Measurements from ENCODE around the gene ANKS1A. TPM values are rescaled to one million over a fixed set of nuclear protein-coding genes. Genes with fewer than 3 reads are reported as not detected.
A peak's percentile ranks its signal among the peaks of the same experiment; 100 is the strongest.
"Not testable (repeated sequence)": the region's sequence is repeated elsewhere in the genome, so short reads cannot be mapped to it uniquely, and the experiment has no call there.

Gene ANKS1A
- total RNA-seq, 1 experiment from 2014 or later = 14.4 TPM

GRCh38 chr6:34885837-34886236 lies 3.2 kb upstream of the ANKS1A start:
- DNase-seq (ENCODE audit: low read depth, low spot score); H3K27me3 ChIP-seq (ENCODE audit: control insufficient read depth, insufficient read depth, low read length); BruUV-seq (replicated peaks); H3K9me3 ChIP-seq (ENCODE audit: control insufficient read depth, insufficient read depth, low read depth, low read length); intact Hi-C loops (cut with micrococcal nuclease; ENCODE audit: unreplicated experiment); H3K4me3 ChIP-seq (ENCODE audit: low read depth in 2 of 2, low read length in 2 of 2); in situ Hi-C loops (cut with HindIII; ENCODE audit: low pct_unique_long_range_greater_than_20kb, low sequenced_read_pairs); H3K27ac ChIP-seq (ENCODE audit: low read length); CTCF ChIA-PET; H3K4me1 ChIP-seq (ENCODE audit: control insufficient read depth, insufficient read depth, low read length); ATAC-seq: not testable (repeated sequence)
- peaks cover 14% of the 10 kb centered on the region for H3K36me3 ChIP-seq (ENCODE audit: control insufficient read depth, insufficient read depth, low read length)
- POLR2A ChIA-PET = interaction anchor here (0.7 kb wide), 1 partner anchor 21 kb away, joined by 6 read pairs; no protein-coding TSS in a partner anchor

- BruUV-seq (replicated peaks) = TSS peak; percentile 88
- TF ChIP-seq POLR2AphosphoS5 (IDR thresholded peaks at IDR 0.05; ENCODE audit: low read depth, low read length) = peak; percentile 91
- TF ChIP-seq SIN3A (IDR thresholded peaks at IDR 0.05; ENCODE audit: borderline replicate concordance, insufficient read depth, low read depth, low read length) = peak; percentile 88; the same call in 1 of the 2 replicates
- no peak for TF ChIP-seq CTCF (IDR thresholded peaks at IDR 0.05)
- H3K36me3 ChIP-seq (ENCODE audit: control insufficient read depth, insufficient read depth, low read length) = peaks cover 7% of the 10 kb centered on the region; the same call in 1 of the 2 replicates
- no peaks in the 10 kb centered on the region for H3K9me3 ChIP-seq (ENCODE audit: control insufficient read depth, insufficient read depth, low read depth, low read length)
- H3K4me1 ChIP-seq (ENCODE audit: control insufficient read depth, insufficient read depth, low read length) = peaks cover 8% of the 10 kb centered on the region
- peak within 1 kb of the TSS; percentile 95 to 99 for H3K4me3 ChIP-seq (ENCODE audit: low read depth in 2 of 2, low read length in 2 of 2)
- intact Hi-C loops (cut with micrococcal nuclease; ENCODE audit: unreplicated experiment) (no loop called here), in situ Hi-C loops (cut with HindIII; ENCODE audit: low pct_unique_long_range_greater_than_20kb, low sequenced_read_pairs) (no loop called here)
- ChIA-PET CTCF (no interaction called here), POLR2A (interaction anchor here (0.6 to 0.9 kb wide), 2 partner anchors 9 to 371 kb away, joined by 3 read pairs; no protein-coding TSS in a partner anchor)
- H3K27ac ChIP-seq (ENCODE audit: low read length) = peak within 1 kb of the TSS; percentile 97
- DNase-seq (ENCODE audit: low read depth, low spot score) (peak; percentile 81), ATAC-seq (peak; percentile 95)
- H3K27me3 ChIP-seq (ENCODE audit: control insufficient read depth, insufficient read depth, low read length) = no peaks in the 10 kb centered on the region
Measured at GRCh38 chr6:34887753-34888513, 1.1 kb upstream of the ANKS1A start, which contains the start of gene TAF11. TAF11 (minus strand) TSS chr6:34888042; CDS start chr6:34887957, 85 bp downstream.

- intact Hi-C loops (cut with micrococcal nuclease; ENCODE audit: unreplicated experiment) (no loop called here), in situ Hi-C loops (cut with HindIII; ENCODE audit: low pct_unique_long_range_greater_than_20kb, low sequenced_read_pairs) (no loop called here)
- Histone ChIP-seq H3K4me1 (ENCODE audit: control insufficient read depth, insufficient read depth, low read length) (peaks cover 8% of the 10 kb centered on the region), H3K27ac (ENCODE audit: low read length) (peak overlapping the region; percentile 97), H3K27me3 (ENCODE audit: control insufficient read depth, insufficient read depth, low read length) (no peaks in the 10 kb centered on the region), H3K9me3 (ENCODE audit: control insufficient read depth, insufficient read depth, low read depth, low read length) (no peaks in the 10 kb centered on the region), H3K36me3 (ENCODE audit: control insufficient read depth, insufficient read depth, low read length) (peaks cover 5% of the 10 kb centered on the region; the same call in 1 of the 2 replicates), H3K4me3 (ENCODE audit: low read depth in 2 of 2, low read length in 2 of 2) (peak overlapping the region; percentile 95 to 99)
- no peak for TF ChIP-seq SIN3A (IDR thresholded peaks at IDR 0.05; ENCODE audit: borderline replicate concordance, insufficient read depth, low read depth, low read length)
- no peak for TF ChIP-seq REST (IDR thresholded peaks at IDR 0.05; ENCODE audit: insufficient read depth in 1 of 2, low read depth in 2 of 2, low read length in 1 of 2)
- no peak for TF ChIP-seq CTCF (IDR thresholded peaks at IDR 0.05)
- TF ChIP-seq POLR2AphosphoS5 (IDR thresholded peaks at IDR 0.05; ENCODE audit: low read depth, low read length) = no peak
- TF ChIP-seq TCF7L2 (IDR thresholded peaks at IDR 0.05; ENCODE audit: low read depth, low read length) = no peak
- no TSS peak for BruUV-seq (replicated peaks)
- DNase-seq (ENCODE audit: low read depth, low spot score) (no peak), ATAC-seq (no peak)
- ChIA-PET POLR2A (interaction anchor here (0.6 to 0.9 kb wide), 6 partner anchors 8 to 370 kb away, joined by 3 to 5 read pairs (median 3); no protein-coding TSS in a partner anchor), CTCF (interaction anchor here (0.7 kb wide), 1 partner anchor 10 kb away, joined by 5 read pairs; no protein-coding TSS in a partner anchor)
Measured at GRCh38 chr6:34888514-34888856, 570 bp upstream of the ANKS1A start.
